GM19467 (cell line): ENCODE results near the gene PTPRN2.
"Not testable (repeated sequence)": the region's sequence is repeated elsewhere in the genome, so short reads cannot be mapped to it uniquely, and the experiment has no call there.

Source experiments
- ATAC-seq: cut with Tn5 transposase; IDR thresholded peaks from one replicate; pipeline ENCODE4 v1.9.1; 2021; ENCODE audit warnings: mild to moderate bottlenecking, moderate library complexity; ENCODE audit not compliant: unreplicated experiment

PTPRN2 gene

GRCh38 chr7:157707983-157708918 is 879.4 kb downstream of the PTPRN2 start:
- ATAC-seq, result no peak

GRCh38 chr7:157704365-157704764 is 883.3 kb downstream of the PTPRN2 start:
- no peak for ATAC-seq

- no peak for ATAC-seq
Observed at GRCh38 chr7:157703534-157704195, 884.0 kb downstream of the PTPRN2 start.

- ATAC-seq, result no peak
Observed at GRCh38 chr7:157703131-157703530, 884.5 kb downstream of the PTPRN2 start.

- ATAC-seq, result no peak
Observed at GRCh38 chr7:157702311-157703023, 885.2 kb downstream of the PTPRN2 start.

GRCh38 chr7:157701395-157702180 is 886.0 kb downstream of the PTPRN2 start:
- not testable (repeated sequence) for ATAC-seq

- no peak for ATAC-seq
Observed at GRCh38 chr7:157700231-157701005, 887.2 kb downstream of the PTPRN2 start.

- no peak for ATAC-seq
Observed at GRCh38 chr7:157699357-157700013, 888.1 kb downstream of the PTPRN2 start.

- not testable (repeated sequence) for ATAC-seq
Observed at GRCh38 chr7:157697287-157697686, 890.3 kb downstream of the PTPRN2 start.

- ATAC-seq, result not testable (repeated sequence)
Observed at GRCh38 chr7:157695609-157696008, 892.0 kb downstream of the PTPRN2 start.

GRCh38 chr7:157694376-157694665 is 893.3 kb downstream of the PTPRN2 start:
- no peak for ATAC-seq

GRCh38 chr7:157693521-157694375 is 893.9 kb downstream of the PTPRN2 start:
- ATAC-seq, result no peak

- no peak for ATAC-seq
Observed at GRCh38 chr7:157693071-157693520, 894.5 kb downstream of the PTPRN2 start.

GRCh38 chr7:157692460-157693011 is 895.1 kb downstream of the PTPRN2 start:
- no peak for ATAC-seq

GRCh38 chr7:157691586-157692459 is 895.8 kb downstream of the PTPRN2 start:
- ATAC-seq, result no peak

GRCh38 chr7:157690833-157691585 is 896.6 kb downstream of the PTPRN2 start:
- no peak for ATAC-seq
